Activated CD4-positive, alpha-beta memory T cell treated with anti-CD3 and anti-CD28 coated beads, Interleukin-2, amount 10 ng/mL, durations not matched to agents 7 days and 5 days (primary cell): ENCODE measurements around the gene SLC38A9. TPM values are rescaled to one million over a fixed set of nuclear protein-coding genes. Genes with fewer than 3 reads are reported as not detected.

ENCODE experiments used
- CTCF ChIA-PET: fragments of 350-600 bp; sonication (Branson Sonifier 250); formaldehyde crosslinking; loops from one replicate; lab custom pipeline; 2021; ENCODE audit warnings: antibody characterized with exemption, inconsistent platforms; lab: Charles Lee
- POLR2A ChIA-PET: fragments of 350-600 bp; sonication (Branson Sonifier 250); formaldehyde crosslinking; loops from one replicate; lab custom pipeline; 2021; ENCODE audit warnings: antibody characterized with exemption; lab: Charles Lee
- DNase-seq: peaks from one replicate; pipeline ENCODE4 v3.0.0-alpha.2; 2020
- H3K27ac Mint-ChIP-seq: one replicate; pipeline ENCODE4 v1.8.0; 2021; ENCODE audit warnings: mild to moderate bottlenecking, mixed read lengths
- H3K27me3 Mint-ChIP-seq: one replicate; pipeline ENCODE4 v1.8.0; 2021; ENCODE audit warnings: mixed read lengths
- H3K36me3 Mint-ChIP-seq: one replicate; pipeline ENCODE4 v1.8.0; 2021; ENCODE audit warnings: low read depth, mixed read lengths
- H3K4me1 Mint-ChIP-seq: one replicate; pipeline ENCODE4 v1.8.0; 2021; ENCODE audit warnings: mixed read lengths
- H3K4me3 Mint-ChIP-seq: one replicate; pipeline ENCODE4 v1.8.0; 2021; ENCODE audit warnings: mild to moderate bottlenecking, mixed read lengths
- H3K9me3 Mint-ChIP-seq: one replicate; pipeline ENCODE4 v1.8.0; 2021; ENCODE audit warnings: mixed read lengths
- total RNA-seq, 2 experiments: library from RNA; stranded (reverse); gene quantifications; one replicate each; pipeline ENCODE4 v1.2.3, GENCODE V29; 2021

SLC38A9 gene
- total RNA-seq, 2 experiments from 2014 or later, result 23.7 to 24.3 TPM

DNA sequence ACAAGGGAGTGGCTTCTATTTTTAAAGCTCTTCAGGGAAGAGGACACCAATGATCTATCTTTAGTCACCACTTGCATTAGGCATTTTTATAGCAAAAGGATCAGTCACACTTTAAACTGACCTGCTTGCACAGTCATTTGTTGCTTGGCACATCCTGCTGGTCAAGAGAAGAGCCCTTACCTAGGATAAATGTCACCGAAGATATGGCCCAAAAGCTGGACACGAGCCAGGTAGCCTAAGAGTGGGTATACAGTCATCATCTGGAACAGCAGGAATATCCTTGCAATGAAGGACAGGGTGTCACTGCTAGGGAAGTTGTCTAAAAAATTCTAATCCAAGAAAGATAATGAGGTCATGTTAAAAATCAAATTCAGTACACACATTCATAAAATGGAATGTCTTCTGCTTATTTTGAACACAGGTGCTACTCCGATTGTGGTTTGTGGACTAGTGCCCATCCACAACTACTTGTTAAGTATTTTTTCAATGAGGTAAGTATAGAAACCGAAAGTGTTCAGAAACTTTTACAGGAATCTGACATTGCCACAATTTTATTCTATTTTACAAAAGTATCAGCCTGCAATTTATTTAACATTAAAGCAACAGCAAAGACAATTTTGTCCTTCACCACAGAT is 78.4 kb downstream of the SLC38A9 start:
- ChIA-PET POLR2A (no interaction called here), CTCF (no interaction called here)
- Mint-ChIP-seq H3K27ac (peak overlapping the region; percentile 29), H3K4me1 (peaks cover 10% of the 10 kb centered on the region), H3K27me3 (no peaks in the 10 kb centered on the region), H3K36me3 (peaks cover 14% of the 10 kb centered on the region), H3K4me3 (no peak overlapping the region), H3K9me3 (no peaks in the 10 kb centered on the region)
- DNase-seq, result no peak

GRCh38 chr5:55629815-55630214 is 82.3 kb downstream of the SLC38A9 start:
- Mint-ChIP-seq H3K4me3 (no peak overlapping the region), H3K9me3 (no peaks in the 10 kb centered on the region), H3K27me3 (no peaks in the 10 kb centered on the region), H3K27ac (no peak overlapping the region), H3K36me3 (peaks cover 19% of the 10 kb centered on the region), H3K4me1 (peaks cover 24% of the 10 kb centered on the region)
- CTCF ChIA-PET, result no interaction called here
- DNase-seq, result no peak
- POLR2A ChIA-PET, result no interaction called here

GRCh38 chr5:55626790-55627189 is 85.3 kb downstream of the SLC38A9 start:
- Mint-ChIP-seq H3K9me3 (no peaks in the 10 kb centered on the region), H3K36me3 (peaks cover 15% of the 10 kb centered on the region), H3K27me3 (no peaks in the 10 kb centered on the region), H3K4me3 (no peak overlapping the region), H3K27ac (no peak overlapping the region), H3K4me1 (peaks cover 15% of the 10 kb centered on the region)
- DNase-seq, result no peak
- POLR2A ChIA-PET, result no interaction called here
- CTCF ChIA-PET, result no interaction called here

- Mint-ChIP-seq H3K4me3 (no peak overlapping the region), H3K27ac (no peak overlapping the region), H3K9me3 (no peaks in the 10 kb centered on the region), H3K4me1 (peaks cover 15% of the 10 kb centered on the region), H3K27me3 (no peaks in the 10 kb centered on the region), H3K36me3 (peaks cover 15% of the 10 kb centered on the region)
- ChIA-PET CTCF (no interaction called here), POLR2A (no interaction called here)
- DNase-seq, result no peak
Measured at GRCh38 chr5:55625913-55626312, 86.2 kb downstream of the SLC38A9 start.

GRCh38 chr5:55625589-55625909 is 86.6 kb downstream of the SLC38A9 start:
- Mint-ChIP-seq H3K4me1 (peaks cover 15% of the 10 kb centered on the region), H3K36me3 (peaks cover 15% of the 10 kb centered on the region), H3K27me3 (no peaks in the 10 kb centered on the region), H3K9me3 (no peaks in the 10 kb centered on the region), H3K27ac (no peak overlapping the region), H3K4me3 (no peak overlapping the region)
- no peak for DNase-seq
- CTCF ChIA-PET, result no interaction called here
- POLR2A ChIA-PET, result no interaction called here

DNA sequence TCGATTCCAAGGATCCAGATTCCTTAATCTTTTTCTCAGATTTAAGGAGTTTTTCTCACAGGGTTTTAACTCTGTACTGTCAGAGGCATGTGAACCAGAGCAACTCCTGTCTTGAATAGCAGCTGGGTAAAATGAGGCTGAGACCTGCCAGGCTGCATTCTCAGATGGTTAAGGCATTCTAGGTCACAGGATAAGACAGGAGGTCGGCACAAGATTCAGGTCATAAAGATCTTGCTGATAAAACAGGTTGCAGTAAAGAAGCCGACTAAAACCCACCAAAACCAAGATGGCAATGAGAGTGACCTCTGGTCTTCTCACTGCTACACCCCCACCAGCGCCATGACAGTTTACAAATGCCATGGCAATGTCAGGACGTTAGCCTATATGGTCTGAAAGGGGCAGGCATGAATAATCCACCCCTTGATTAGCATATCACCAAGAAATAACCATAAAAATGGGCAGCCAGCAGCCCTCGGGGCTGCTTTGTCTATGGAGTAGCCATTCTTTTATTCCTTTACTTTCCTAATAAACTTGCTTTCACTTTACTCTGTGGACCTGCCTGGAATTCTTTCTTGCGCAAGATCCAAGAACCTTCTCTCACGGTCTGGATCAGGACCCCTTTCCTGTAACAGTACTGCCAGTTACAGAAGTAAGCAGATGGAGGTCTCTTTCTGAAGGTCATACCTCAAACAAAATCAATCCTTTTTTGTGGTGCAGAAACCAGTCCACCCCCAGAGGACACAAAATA is 87.1 kb downstream of the SLC38A9 start:
- CTCF ChIA-PET, result no interaction called here
- no peak overlapping the region for H3K27ac Mint-ChIP-seq
- H3K36me3 Mint-ChIP-seq, result peaks cover 15% of the 10 kb centered on the region
- H3K4me3 Mint-ChIP-seq, result no peak overlapping the region
- peaks cover 15% of the 10 kb centered on the region for H3K4me1 Mint-ChIP-seq
- POLR2A ChIA-PET, result no interaction called here
- DNase-seq, result no peak
- H3K9me3 Mint-ChIP-seq, result no peaks in the 10 kb centered on the region
- no peaks in the 10 kb centered on the region for H3K27me3 Mint-ChIP-seq

GRCh38 chr5:55623789-55624188 is 88.3 kb downstream of the SLC38A9 start:
- ChIA-PET POLR2A (no interaction called here), CTCF (no interaction called here)
- peaks cover 12% of the 10 kb centered on the region for H3K36me3 Mint-ChIP-seq

GRCh38 chr5:55622460-55622859 is 89.7 kb downstream of the SLC38A9 start:
- DNase-seq, result no peak
- Mint-ChIP-seq H3K4me3 (no peak overlapping the region), H3K36me3 (peaks cover 12% of the 10 kb centered on the region), H3K27ac (no peak overlapping the region), H3K27me3 (no peaks in the 10 kb centered on the region), H3K9me3 (no peaks in the 10 kb centered on the region), H3K4me1 (peaks cover 15% of the 10 kb centered on the region)
- POLR2A ChIA-PET, result no interaction called here
- CTCF ChIA-PET, result no interaction called here

More at GRCh38 chr5:55623789-55624188, 88.3 kb downstream of the SLC38A9 start:
- Mint-ChIP-seq H3K27me3 (no peaks in the 10 kb centered on the region), H3K4me3 (no peak overlapping the region), H3K9me3 (no peaks in the 10 kb centered on the region), H3K4me1 (peaks cover 15% of the 10 kb centered on the region), H3K27ac (no peak overlapping the region)
- DNase-seq, result no peak

DNA sequence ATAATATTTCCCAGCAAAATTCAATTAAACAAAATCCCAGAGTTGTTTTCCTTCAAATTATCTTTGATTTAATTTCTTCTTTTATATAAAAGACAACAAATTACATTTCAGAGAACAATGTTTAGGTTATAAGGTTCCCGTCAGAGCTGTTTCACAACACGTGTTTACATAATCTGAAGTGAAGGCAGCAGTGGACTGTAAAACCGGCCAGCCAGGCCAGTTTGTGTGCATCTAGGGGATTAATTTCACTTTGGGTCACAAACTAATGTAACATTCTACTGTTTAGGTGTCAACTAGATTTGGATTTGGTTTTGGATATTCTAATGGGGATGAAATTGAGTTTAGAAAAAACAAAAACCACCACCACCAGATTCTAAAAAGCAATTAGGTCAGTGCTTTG is 90.9 kb downstream of the SLC38A9 start:
- H3K27me3 Mint-ChIP-seq, result no peaks in the 10 kb centered on the region
- ChIA-PET POLR2A (no interaction called here), CTCF (no interaction called here)
- H3K4me1 Mint-ChIP-seq, result peaks cover 9% of the 10 kb centered on the region
- no peak overlapping the region for H3K27ac Mint-ChIP-seq
- peaks cover 9% of the 10 kb centered on the region for H3K36me3 Mint-ChIP-seq
- DNase-seq, result no peak
- no peaks in the 10 kb centered on the region for H3K9me3 Mint-ChIP-seq
- H3K4me3 Mint-ChIP-seq, result no peak overlapping the region

DNA sequence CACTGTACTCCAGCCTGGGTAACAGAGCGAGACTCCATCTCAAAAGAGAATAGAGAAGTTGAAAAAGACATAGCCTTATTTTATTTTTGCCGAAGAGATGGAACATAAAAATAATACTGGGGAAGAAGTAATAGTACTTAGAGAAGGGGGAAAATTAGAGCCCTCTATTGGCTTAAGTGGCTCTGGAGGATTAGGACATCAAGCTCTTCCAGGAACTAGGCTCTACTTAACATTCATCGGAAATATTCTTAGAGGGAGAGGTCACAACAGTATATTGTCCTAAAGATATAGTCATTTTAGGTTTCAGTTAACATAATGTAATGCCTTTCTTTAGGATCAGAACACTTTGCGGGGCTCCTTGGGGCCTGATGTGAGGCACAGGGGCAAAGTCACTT is 91.4 kb downstream of the SLC38A9 start:
- DNase-seq, result no peak
- Mint-ChIP-seq H3K27me3 (no peaks in the 10 kb centered on the region), H3K4me3 (no peak overlapping the region), H3K9me3 (no peaks in the 10 kb centered on the region), H3K4me1 (peaks cover 5% of the 10 kb centered on the region), H3K27ac (no peak overlapping the region), H3K36me3 (peaks cover 6% of the 10 kb centered on the region)
- POLR2A ChIA-PET, result no interaction called here
- CTCF ChIA-PET, result no interaction called here

DNA sequence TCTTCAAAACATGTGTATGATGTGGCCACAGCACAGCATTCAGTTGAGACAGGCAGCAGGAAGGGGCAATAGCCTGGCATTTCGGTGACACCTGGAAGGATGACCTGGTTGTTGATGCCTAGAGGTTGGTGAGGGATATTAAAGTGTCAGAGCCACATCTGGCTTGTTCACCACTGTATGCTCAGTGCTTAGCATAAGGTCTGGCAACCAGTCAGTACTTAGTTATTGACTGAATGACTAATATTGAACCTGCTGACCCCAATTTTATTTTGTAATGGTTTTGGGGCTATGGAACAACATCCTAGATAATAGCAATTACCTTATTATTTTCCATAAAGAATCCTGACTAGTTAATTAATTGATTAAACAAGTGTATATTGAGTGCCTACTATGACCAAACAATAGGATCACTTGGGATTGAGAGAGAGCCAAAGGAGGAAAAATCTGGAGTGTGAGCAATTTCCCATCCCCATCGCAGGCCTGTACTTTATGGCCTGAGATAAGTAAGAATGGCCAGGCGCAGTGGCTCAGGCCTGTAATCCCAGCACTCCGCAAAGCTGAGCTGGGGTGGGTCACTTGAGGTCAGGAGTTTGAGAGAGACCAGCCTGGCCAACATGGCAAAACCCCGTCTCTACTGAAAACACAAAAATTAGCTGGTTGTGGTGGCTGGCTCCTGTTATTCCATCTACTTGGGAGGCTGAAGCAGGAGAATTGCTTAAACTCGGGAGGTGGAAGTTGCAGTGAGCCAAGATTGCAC is 91.9 kb downstream of the SLC38A9 start:
- no peak for DNase-seq
- H3K4me1 Mint-ChIP-seq, result peaks cover under 1% of the 10 kb centered on the region
- H3K9me3 Mint-ChIP-seq, result no peaks in the 10 kb centered on the region
- ChIA-PET POLR2A (no interaction called here), CTCF (no interaction called here)
- H3K4me3 Mint-ChIP-seq, result no peak overlapping the region
- H3K27me3 Mint-ChIP-seq, result no peaks in the 10 kb centered on the region
- no peak overlapping the region for H3K27ac Mint-ChIP-seq
- H3K36me3 Mint-ChIP-seq, result peaks cover under 1% of the 10 kb centered on the region

GRCh38 chr5:55618318-55618717 is 93.8 kb downstream of the SLC38A9 start:
- no peaks in the 10 kb centered on the region for H3K9me3 Mint-ChIP-seq
- ChIA-PET POLR2A (no interaction called here), CTCF (interaction anchor here (0.7 kb wide), 1 partner anchor 110 kb away, joined by 5 read pairs; no protein-coding TSS in a partner anchor)
- H3K4me1 Mint-ChIP-seq, result no peaks in the 10 kb centered on the region
- H3K36me3 Mint-ChIP-seq, result no peaks in the 10 kb centered on the region
- no peak overlapping the region for H3K27ac Mint-ChIP-seq
- no peaks in the 10 kb centered on the region for H3K27me3 Mint-ChIP-seq
- H3K4me3 Mint-ChIP-seq, result no peak overlapping the region
- no peak for DNase-seq

- ChIA-PET POLR2A (no interaction called here), CTCF (interaction anchor here (0.9 kb wide), 1 partner anchor 53 kb away, joined by 3 read pairs; no protein-coding TSS in a partner anchor)
- peaks cover 9% of the 10 kb centered on the region for H3K4me1 Mint-ChIP-seq
- H3K4me3 Mint-ChIP-seq, result no peak overlapping the region
- H3K27ac Mint-ChIP-seq, result no peak overlapping the region
- H3K27me3 Mint-ChIP-seq, result no peaks in the 10 kb centered on the region
- no peaks in the 10 kb centered on the region for H3K36me3 Mint-ChIP-seq
- DNase-seq, result no peak
- H3K9me3 Mint-ChIP-seq, result no peaks in the 10 kb centered on the region
Measured at GRCh38 chr5:55613112-55613868, 98.8 kb downstream of the SLC38A9 start.
